GM23248 (cell line): Measurements from ENCODE around the gene SCAP.

ENCODE experiments used
- EZH2 ChIP-seq: fragments of 200-600 bp; sonication (generic); IDR thresholded peaks from 2 replicates; pipeline ENCODE4 v1.6.1; 2018; ENCODE audit warnings: antibody characterized with exemption, mild to moderate bottlenecking; ENCODE audit not compliant: insufficient read depth, poor library complexity, severe bottlenecking
- EZH2phosphoT487 ChIP-seq: fragments of 200-600 bp; sonication (generic); IDR thresholded peaks from 2 replicates; pipeline ENCODE4 v1.6.1; 2018; ENCODE audit warnings: antibody characterized with exemption, moderate library complexity, mild to moderate bottlenecking, low read depth; ENCODE audit not compliant: insufficient read depth

GRCh38 chr3:47420511-47421484, 54.9 kb downstream of the SCAP start:
- no peak for TF ChIP-seq EZH2
- TF ChIP-seq EZH2phosphoT487 = no peak
